HepG2 (cell line): Measurements from ENCODE around the gene F8A1. TPM values are rescaled to one million over a fixed set of nuclear protein-coding genes. Genes with fewer than 3 reads are reported as not detected.
"Not testable (repeated sequence)": the region's sequence is repeated elsewhere in the genome, so short reads cannot be mapped to it uniquely, and the experiment has no call there.

ENCODE experiments used
- ATAC-seq: fragments of 200-7000 bp; cut with Tn5 transposase; 3 replicates; pipeline ENCODE4 v1.9.1; 2020; ENCODE audit warnings: mild to moderate bottlenecking, moderate library complexity
- BruUV-seq: library from RNA; stranded (reverse); fragments of 400-500 nt; replicated peaks from 2 replicates; lab custom pipeline; 2021; lab: Mats Ljungman, UMichigan
- CTCF ChIA-PET: fragments of 300-600 bp; formaldehyde crosslinking; extraction: SDS; loops from one replicate; lab custom pipeline; 2021; ENCODE audit warnings: low total read pairs, inconsistent platforms, low intra/inter-chr PET ratio; lab: Yijun Ruan, JAX
- POLR2A ChIA-PET: fragments of 350-600 bp; sonication (Branson Sonifier 250); formaldehyde crosslinking; loops from one replicate; lab custom pipeline; 2020; ENCODE audit warnings: antibody characterized with exemption, inconsistent platforms; lab: Yijun Ruan, JAX
- DNase-seq: peaks from one replicate; pipeline ENCODE4 v3.0.0-alpha.2; 2015; ENCODE audit warnings: low spot score
- FAIRE-seq: peaks from 3 replicates; lab custom pipeline; 2011; peaks lifted over from hg19 to GRCh38; lab: Jason Lieb, UNC
- H2AFZ ChIP-seq: one replicate; pipeline ENCODE4 v1.6.1; 2011; ENCODE audit warnings: low read length, inconsistent platforms
- H3K27ac ChIP-seq: fragments of 300-600 bp; 3 replicates; pipeline ENCODE4 v1.8.0; 2011; ENCODE audit warnings: mixed run types, mild to moderate bottlenecking, mixed read lengths, low read length, inconsistent platforms; ENCODE audit not compliant: insufficient read depth; ENCODE audit errors: extremely low read length
- H3K27me3 ChIP-seq, 2 experiments: fragments of 200-600 bp in 1 of 2; 2 replicates in 1 of 2; 3 replicates in 1 of 2; pipeline versions ENCODE4 v1.6.0 to v1.8.0; 2011; ENCODE audit warnings: low read length in 2 of 2, mild to moderate bottlenecking in 2 of 2, moderate library complexity in 2 of 2, inconsistent platforms in 1 of 2; ENCODE audit not compliant: insufficient read depth in 2 of 2, control insufficient read depth in 1 of 2
- H3K36me3 ChIP-seq, 2 experiments: fragments of 200-600 bp in 1 of 2; replicated peaks in 1 of 2; 2 replicates in 1 of 2; 3 replicates in 1 of 2; pipeline versions ENCODE4 v1.5.1 to v1.8.0; 2011; ENCODE audit warnings: low read length in 2 of 2, inconsistent platforms in 1 of 2; ENCODE audit not compliant: insufficient read depth in 2 of 2, control insufficient read depth in 1 of 2
- H3K4me1 ChIP-seq: 2 replicates; pipeline ENCODE4 v1.5.1; 2012; ENCODE audit warnings: low read length, inconsistent platforms; ENCODE audit not compliant: insufficient read depth
- H3K4me2 ChIP-seq: 2 replicates; pipeline ENCODE4 v1.6.0; 2011; ENCODE audit warnings: low read depth, low read length, inconsistent platforms
- H3K4me3 ChIP-seq, 3 experiments: fragments of 200-600 bp in 1 of 3; sonication (generic), shearing (Covaris generic) in 1 of 3; replicated peaks in 1 of 3; 2 replicates each; pipeline ENCODE4 v1.5.1; 2011 to 2016; ENCODE audit warnings: low read length in 3 of 3, inconsistent platforms in 2 of 3, low read depth in 2 of 3, mild to moderate bottlenecking in 2 of 3, control low read depth in 1 of 3, mixed read lengths in 1 of 3; ENCODE audit not compliant: insufficient read depth in 1 of 3
- H3K79me2 ChIP-seq: one replicate; pipeline ENCODE4 v1.6.1; 2011; ENCODE audit warnings: low read length, inconsistent platforms; ENCODE audit not compliant: insufficient read depth
- H3K9ac ChIP-seq: 2 replicates; pipeline ENCODE4 v1.6.0; 2011; ENCODE audit warnings: mild to moderate bottlenecking, low read depth, low read length, inconsistent platforms; ENCODE audit not compliant: insufficient read depth
- H3K9me3 ChIP-seq: 2 replicates; pipeline ENCODE4 v1.5.1; 2012; ENCODE audit warnings: mild to moderate bottlenecking, low read length
- H4K20me1 ChIP-seq: 2 replicates; pipeline ENCODE4 v1.6.0; 2011; ENCODE audit warnings: inconsistent platforms, mild to moderate bottlenecking, low read length, moderate library complexity; ENCODE audit not compliant: insufficient read depth
- GATAD2A ChIP-seq: IDR thresholded peaks from 2 replicates; pipeline ENCODE4 v1.6.1; 2016
- ZNF274 ChIP-seq: sonication (generic); formaldehyde crosslinking; IDR thresholded peaks from 2 replicates; pipeline ENCODE4 v1.5.1; 2020; ENCODE audit warnings: mild to moderate bottlenecking, missing genetic modification reagents
- WGBS: methylation state at CpG from one replicate; pipeline ENCODE4 v1.1.6; 2017; ENCODE audit warnings: low lambda C conversion rate; 5-methylcytosine and 5-hydroxymethylcytosine counted together
- in situ Hi-C: cut with HindIII; loops from 2 replicates; pipeline ENCODE4 v1.10.0; 2017; ENCODE audit warnings: low pct_unique_long_range_greater_than_20kb; ENCODE audit not compliant: extremely low pct_ligation_motif_present
- intact Hi-C: fragments of 100-400 bp; cut with micrococcal nuclease; formaldehyde crosslinking; loops from one replicate; pipeline ENCODE4 v1.10.0; 2022; ENCODE audit not compliant: unreplicated experiment
- polyA plus RNA-seq, 8 experiments: library from polyadenylated mRNA; depleted of rRNA in 3 of 8; stranded (reverse) in 7 of 8; unstranded in 1 of 8; fragments of >200 nt; fragmentation: Illumina TruSeq in 4 of 8; extraction: Trizol in 4 of 8; gene quantifications; 2 replicates each; pipeline versions ENCODE4 v1.2.1 to v1.2.3, GENCODE V29; 2011 to 2016; ENCODE audit warnings: low read depth in 4 of 8, missing spikeins in 1 of 8, mixed read lengths in 1 of 8; ENCODE audit not compliant: insufficient read depth in 1 of 8
- total RNA-seq, 5 experiments: library from RNA; depleted of rRNA; stranded (reverse); fragments of >200 nt; fragmentation: Illumina TruSeq; extraction: Trizol; gene quantifications; 2 replicates each; pipeline ENCODE4 v1.2.3, GENCODE V29; 2016; ENCODE audit warnings: low read depth in 1 of 5

Gene F8A1
- total and polyA plus RNA-seq, 2 of the 13 experiments (the other 11 are each of a cell fraction or from before 2014, with no cell fraction given), result 3.6 to 5.0 TPM

GRCh38 chrX:154908821-154909220 lies 22.7 kb downstream of the F8A1 start:
- in situ Hi-C loops, result no loop called here
- intact Hi-C loops, result no loop called here
- FAIRE-seq (no peak), ATAC-seq (no peak), DNase-seq (no peak)
- H3K36me3 ChIP-seq, result no peaks in the 10 kb centered on the region
- no peak overlapping the region for H3K4me3 ChIP-seq
- no peaks in the 10 kb centered on the region for H3K27me3 ChIP-seq
- no CpG with 5 or more reads among the region's 3 CpGs for WGBS
- POLR2A ChIA-PET, result no interaction called here
- CTCF ChIA-PET, result no interaction called here
- H4K20me1 ChIP-seq, result no peaks in the 10 kb centered on the region
- H3K4me2 ChIP-seq, result no peak overlapping the region
- no peak overlapping the region for H3K27ac ChIP-seq
- no TSS peak for BruUV-seq
- no peak overlapping the region for H2AFZ ChIP-seq
- H3K9ac ChIP-seq, result no peak overlapping the region
- H3K4me1 ChIP-seq, result no peaks in the 10 kb centered on the region
- TF ChIP-seq ZNF274 (CRISPR knock-in tag), result no peak
- no peak for TF ChIP-seq GATAD2A (CRISPR knock-in tag)
- H3K9me3 ChIP-seq, result no peaks in the 10 kb centered on the region
- no peaks in the 10 kb centered on the region for H3K79me2 ChIP-seq

GRCh38 chrX:154910048-154910447 lies 23.9 kb downstream of the F8A1 start:
- not testable (repeated sequence) for BruUV-seq

DNA sequence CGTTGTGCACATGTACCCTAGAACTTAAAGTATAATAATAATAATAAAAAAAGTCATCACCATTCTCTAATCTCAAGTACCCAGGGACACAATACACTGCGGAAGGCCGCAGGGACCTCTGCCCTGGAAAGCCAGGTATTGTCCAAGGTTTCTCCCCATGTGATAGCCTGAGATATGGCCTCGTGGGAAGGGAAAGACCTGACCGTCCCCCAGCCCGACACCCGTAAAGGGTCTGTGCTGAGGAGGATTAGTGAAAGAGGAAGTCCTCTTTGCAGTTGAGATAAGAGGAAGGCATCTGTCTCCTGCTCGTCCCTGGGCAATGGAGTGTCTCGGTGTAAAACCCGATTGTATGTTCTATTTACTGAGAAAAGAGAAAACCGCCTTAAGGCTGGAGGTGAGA lies 24.4 kb downstream of the F8A1 start:
- H3K27me3 ChIP-seq, POLR2A ChIA-PET, intact Hi-C loops, H3K36me3 ChIP-seq, DNase-seq, ATAC-seq, H2AFZ ChIP-seq, H3K79me2 ChIP-seq, CTCF ChIA-PET, BruUV-seq, H3K9ac ChIP-seq, H3K4me3 ChIP-seq, H4K20me1 ChIP-seq, H3K27ac ChIP-seq, H3K4me2 ChIP-seq, H3K4me1 ChIP-seq, H3K9me3 ChIP-seq, in situ Hi-C loops, FAIRE-seq: not testable (repeated sequence)
- 75% methylated on average over 8 of the region's 11 CpGs for WGBS

More at GRCh38 chrX:154910048-154910447, 23.9 kb downstream of the F8A1 start:
- in situ Hi-C loops, H3K27ac ChIP-seq, H3K4me1 ChIP-seq, H3K79me2 ChIP-seq, H3K9ac ChIP-seq, ATAC-seq, CTCF ChIA-PET, H3K4me2 ChIP-seq, intact Hi-C loops, H3K4me3 ChIP-seq, POLR2A ChIA-PET, DNase-seq, H3K36me3 ChIP-seq, H3K27me3 ChIP-seq, H4K20me1 ChIP-seq, H2AFZ ChIP-seq, FAIRE-seq, H3K9me3 ChIP-seq: not testable (repeated sequence)
- WGBS, result 81% methylated on average over 2 of the region's 4 CpGs
